ENCODE results near the gene RERE. TPM values are rescaled to one million over a fixed set of nuclear protein-coding genes. Genes with fewer than 3 reads are reported as not detected.
"Not testable (repeated sequence)": the region's sequence is repeated elsewhere in the genome, so short reads cannot be mapped to it uniquely, and the experiment has no call there.

Gene RERE
- polyA plus RNA-seq, 6 donors from 2014 or later, result 10.7 to 50.1 (median 22.3) TPM

DNA sequence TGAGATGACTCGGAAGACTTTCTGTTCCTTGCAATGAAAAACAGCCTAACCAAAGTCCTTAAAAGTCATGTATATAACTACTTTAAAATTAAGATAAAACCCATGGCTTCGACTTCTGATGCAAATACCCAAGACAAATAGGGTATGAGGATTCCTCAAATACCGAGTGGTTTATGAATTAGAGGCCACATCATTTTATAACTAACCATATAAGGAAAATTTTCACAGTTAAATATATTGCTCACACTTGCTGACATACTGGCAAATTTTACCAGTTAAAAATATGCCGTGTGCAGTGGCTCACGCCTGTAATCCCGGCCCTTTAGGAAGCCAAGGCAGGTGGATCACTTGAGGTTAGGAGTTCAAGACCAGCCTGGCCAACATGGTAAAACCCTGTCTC is 5.4 kb downstream of the RERE start:
- H3K9me3 Mint-ChIP-seq, result no peaks in the 10 kb centered on the region

GRCh38 chr1:8810987-8811386 is 6.5 kb downstream of the RERE start:
- Mint-ChIP-seq H3K4me3 (peak overlapping the region in 1 of 8 donors; percentile 10), H3K27ac (no peak overlapping the region), H3K36me3 (no peaks in the 10 kb centered on the region), H3K4me1 (peaks cover 40 to 51% (median 45%) of the 10 kb centered on the region in 3 donors), H3K27me3 (no peaks in the 10 kb centered on the region), H3K9me3 (no peaks in the 10 kb centered on the region)
- ATAC-seq (ENCODE audit: low read depth in 2 of 2) (no peak), DNase-seq (no peak)

More for the DNA sequence above, 5.4 kb downstream of the RERE start:
- no peaks in the 10 kb centered on the region for H3K27me3 Mint-ChIP-seq
- H3K4me3 Mint-ChIP-seq, result no peak overlapping the region
- ATAC-seq (ENCODE audit: low read depth in 2 of 2) (no peak), DNase-seq (no peak)
- peak overlapping the region in 1 of 6 donors; percentile 37 for H3K27ac Mint-ChIP-seq
- H3K36me3 Mint-ChIP-seq, result no peaks in the 10 kb centered on the region
- H3K4me1 Mint-ChIP-seq, result peaks cover 42 to 61% (median 53%) of the 10 kb centered on the region in 3 donors

GRCh38 chr1:8809342-8809736 is 8.1 kb downstream of the RERE start:
- Mint-ChIP-seq H3K9me3 (no peaks in the 10 kb centered on the region), H3K4me3 (no peak overlapping the region), H3K27ac (no peak overlapping the region), H3K27me3 (no peaks in the 10 kb centered on the region), H3K36me3 (no peaks in the 10 kb centered on the region), H3K4me1 (peaks cover 24 to 34% (median 30%) of the 10 kb centered on the region in 3 donors)
- DNase-seq (no peak), ATAC-seq (ENCODE audit: low read depth in 2 of 2) (no peak)

GRCh38 chr1:8807004-8807403 is 10.4 kb downstream of the RERE start:
- H3K27me3 Mint-ChIP-seq, result no peaks in the 10 kb centered on the region
- no peak overlapping the region for H3K4me3 Mint-ChIP-seq
- H3K4me1 Mint-ChIP-seq, result peaks cover 23 to 28% (median 26%) of the 10 kb centered on the region in 3 donors
- ATAC-seq (ENCODE audit: low read depth in 2 of 2) (no peak), DNase-seq (no peak)
- no peaks in the 10 kb centered on the region for H3K36me3 Mint-ChIP-seq
- H3K27ac Mint-ChIP-seq, result peak overlapping the region in 1 of 6 donors; percentile 60
- no peaks in the 10 kb centered on the region for H3K9me3 Mint-ChIP-seq

- DNase-seq (no peak), ATAC-seq (ENCODE audit: low read depth in 2 of 2) (no peak)
- H3K9me3 Mint-ChIP-seq, result no peaks in the 10 kb centered on the region
- no peaks in the 10 kb centered on the region for H3K27me3 Mint-ChIP-seq
- no peaks in the 10 kb centered on the region for H3K36me3 Mint-ChIP-seq
- peaks cover 9 to 14% (median 13%) of the 10 kb centered on the region in 3 donors for H3K4me1 Mint-ChIP-seq
- H3K27ac Mint-ChIP-seq, result no peak overlapping the region
- no peak overlapping the region for H3K4me3 Mint-ChIP-seq
These were observed 17.0 kb downstream of the RERE start for GRCh38 chr1:8800416-8800815.

- DNase-seq (no peak), ATAC-seq (ENCODE audit: low read depth in 2 of 2) (no peak)
- H3K27ac Mint-ChIP-seq, result peak overlapping the region in 2 of 6 donors; percentile 73 to 94
- peaks cover 8 to 14% (median 9%) of the 10 kb centered on the region in 3 donors for H3K4me1 Mint-ChIP-seq
- no peaks in the 10 kb centered on the region for H3K9me3 Mint-ChIP-seq
- no peaks in the 10 kb centered on the region for H3K36me3 Mint-ChIP-seq
- H3K4me3 Mint-ChIP-seq, result no peak overlapping the region
- H3K27me3 Mint-ChIP-seq, result no peaks in the 10 kb centered on the region
These were observed 20.2 kb downstream of the RERE start for GRCh38 chr1:8797216-8797615.

- no peaks in the 10 kb centered on the region for H3K9me3 Mint-ChIP-seq
- DNase-seq (no peak), ATAC-seq (ENCODE audit: low read depth in 2 of 2) (no peak)
- H3K4me3 Mint-ChIP-seq, result no peak overlapping the region
- no peaks in the 10 kb centered on the region for H3K27me3 Mint-ChIP-seq
- peaks cover 2 to 4% of the 10 kb centered on the region in 2 donors for H3K36me3 Mint-ChIP-seq
- peak overlapping the region in 4 of 6 donors; percentile 35 to 94 (median 56) for H3K27ac Mint-ChIP-seq
- peaks cover 7 to 12% (median 8%) of the 10 kb centered on the region in 3 donors for H3K4me1 Mint-ChIP-seq
These were observed 20.6 kb downstream of the RERE start for GRCh38 chr1:8796812-8797211.

- H3K27me3 Mint-ChIP-seq, result no peaks in the 10 kb centered on the region
- no peak for ATAC-seq (ENCODE audit: low read depth in 2 of 2)
- H3K36me3 Mint-ChIP-seq, result peaks cover 6 to 7% of the 10 kb centered on the region in 2 donors
- H3K4me1 Mint-ChIP-seq, result peaks cover 8 to 17% (median 8%) of the 10 kb centered on the region in 3 donors
- H3K4me3 Mint-ChIP-seq, result no peak overlapping the region
- no peaks in the 10 kb centered on the region for H3K9me3 Mint-ChIP-seq
- DNase-seq, result no peak
- peak overlapping the region in 1 of 6 donors; percentile 39 for H3K27ac Mint-ChIP-seq
These were observed 22.8 kb downstream of the RERE start for GRCh38 chr1:8794605-8795004.

- Mint-ChIP-seq H3K4me3 (no peak overlapping the region), H3K27me3 (no peaks in the 10 kb centered on the region), H3K4me1 (peaks cover 4 to 16% (median 10%) of the 10 kb centered on the region in 3 donors), H3K36me3 (peaks cover 7 to 8% of the 10 kb centered on the region in 2 donors), H3K27ac (peak overlapping the region in 1 of 6 donors; percentile 61), H3K9me3 (no peaks in the 10 kb centered on the region)
- DNase-seq (no peak), ATAC-seq (ENCODE audit: low read depth in 2 of 2) (no peak)
These were observed 25.6 kb downstream of the RERE start for GRCh38 chr1:8791819-8792218.

DNA sequence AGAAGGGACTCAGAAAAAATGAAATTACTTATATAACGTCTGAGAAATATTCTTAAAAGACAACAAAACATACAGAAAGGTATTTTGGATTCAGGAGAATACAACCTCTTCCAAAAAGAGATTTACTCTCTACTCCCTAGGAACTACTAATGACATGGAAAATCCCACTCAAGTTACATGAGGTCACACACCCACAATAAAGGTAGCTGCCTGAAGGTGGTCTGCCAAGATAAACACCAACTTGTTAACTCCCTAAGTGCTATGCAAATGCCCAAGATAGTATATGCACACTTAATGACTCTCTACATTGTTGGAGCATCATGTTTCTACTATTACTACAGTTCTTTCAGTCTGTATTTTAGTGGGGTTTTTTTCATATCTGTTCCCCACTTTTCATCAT is 26.5 kb downstream of the RERE start:
- Mint-ChIP-seq H3K27ac (peak overlapping the region in 1 of 6 donors; percentile 30), H3K36me3 (peaks cover 7 to 11% of the 10 kb centered on the region in 2 donors), H3K27me3 (no peaks in the 10 kb centered on the region), H3K4me3 (no peak overlapping the region), H3K9me3 (no peaks in the 10 kb centered on the region), H3K4me1 (peaks cover 4 to 11% (median 10%) of the 10 kb centered on the region in 3 donors)
- no peak for DNase-seq
- ATAC-seq (ENCODE audit: low read depth in 2 of 2), result no peak

DNA sequence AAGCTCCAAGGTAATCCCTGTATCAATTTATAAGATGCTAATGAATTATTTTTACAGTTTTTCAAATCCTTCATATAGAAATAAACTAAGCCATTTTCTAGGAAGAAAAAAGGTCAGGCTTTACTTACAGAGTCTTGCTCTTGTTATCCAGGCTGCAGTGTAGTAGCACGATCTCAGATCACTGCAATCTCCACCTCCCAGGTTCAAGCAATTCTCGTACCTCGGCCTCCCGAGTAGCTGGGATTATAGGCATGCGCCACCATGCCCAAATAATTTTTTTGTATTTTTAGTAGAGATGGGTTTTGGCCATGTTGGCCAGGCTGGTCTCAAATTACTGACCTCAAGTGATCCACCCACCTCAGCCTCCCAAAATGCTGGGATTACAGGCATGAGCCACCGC is 27.0 kb downstream of the RERE start:
- DNase-seq, result no peak
- Mint-ChIP-seq H3K4me3 (no peak overlapping the region), H3K9me3 (no peaks in the 10 kb centered on the region), H3K27ac (no peak overlapping the region), H3K27me3 (no peaks in the 10 kb centered on the region), H3K4me1 (peaks cover 9 to 13% (median 11%) of the 10 kb centered on the region in 3 donors), H3K36me3 (peaks cover 7 to 11% of the 10 kb centered on the region in 2 donors)
- ATAC-seq (ENCODE audit: low read depth in 2 of 2), result no peak

DNA sequence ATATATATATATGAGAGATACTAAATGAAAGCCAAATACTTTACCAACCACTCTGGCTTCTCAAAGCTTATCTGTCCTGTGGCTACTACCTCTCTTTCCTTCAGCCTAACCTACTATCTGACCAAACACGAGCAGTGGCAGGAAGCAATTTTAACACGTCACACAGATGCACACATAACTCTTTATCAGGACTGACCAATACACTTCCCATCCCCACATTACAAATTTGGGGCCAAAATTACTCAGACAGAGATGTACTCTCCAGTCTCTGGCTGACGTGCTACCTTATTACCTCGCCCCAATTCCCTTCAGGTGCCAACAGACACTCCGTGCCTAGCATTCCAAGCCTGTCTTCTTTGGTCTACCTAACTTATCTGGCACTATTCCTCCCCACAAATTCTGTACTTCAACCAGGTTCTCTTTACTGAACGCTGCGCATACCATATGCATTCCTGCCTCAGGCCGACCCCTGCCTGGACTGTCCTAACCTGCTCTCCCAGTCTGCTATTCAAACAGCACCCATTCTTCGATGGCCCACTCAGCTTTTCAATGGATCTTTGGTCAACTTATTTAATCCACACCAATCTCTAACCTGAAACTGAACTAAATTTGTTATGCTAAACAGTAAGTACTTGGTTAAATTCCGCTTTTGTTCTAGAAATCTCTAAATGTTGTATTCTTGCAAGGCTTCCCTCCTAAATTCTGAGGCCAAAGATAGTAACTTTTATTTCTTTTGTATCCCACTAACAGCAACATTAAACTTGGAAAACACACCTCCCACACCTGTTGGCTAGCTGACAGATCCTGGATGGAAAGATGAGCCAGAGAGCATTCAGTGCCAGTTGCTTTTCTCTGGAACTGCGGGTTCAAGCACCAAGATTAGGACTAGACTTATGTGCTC is 27.9 kb downstream of the RERE start:
- Mint-ChIP-seq H3K27me3 (no peaks in the 10 kb centered on the region), H3K27ac (peak overlapping the region in 1 of 6 donors; percentile 45)
- no peak for ATAC-seq (ENCODE audit: low read depth in 2 of 2)

DNA sequence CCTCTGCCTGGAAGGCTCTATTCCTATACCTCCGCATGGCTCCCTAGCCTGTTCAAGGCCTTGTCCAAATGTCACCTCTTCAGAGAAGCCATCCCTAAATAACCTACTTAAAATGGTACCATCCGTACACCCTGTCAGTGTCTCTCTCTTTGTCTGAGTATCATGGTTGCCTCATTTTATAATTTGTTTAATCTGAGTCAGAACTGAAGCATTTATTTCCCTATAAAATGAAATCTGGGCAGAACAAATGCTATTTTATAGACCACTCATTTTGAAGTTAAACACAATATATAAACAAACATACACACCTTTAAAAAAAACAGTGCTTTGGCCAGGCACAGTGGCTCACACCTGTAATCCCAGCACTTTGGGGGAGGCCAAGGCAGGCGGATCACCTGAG is 30.2 kb downstream of the RERE start:
- no peak for DNase-seq
- Mint-ChIP-seq H3K27ac (peak overlapping the region in 1 of 6 donors; percentile 64), H3K36me3 (peaks cover 7 to 11% of the 10 kb centered on the region in 2 donors), H3K4me1 (peaks cover 19 to 25% (median 22%) of the 10 kb centered on the region in 3 donors), H3K4me3 (no peak overlapping the region), H3K9me3 (no peaks in the 10 kb centered on the region), H3K27me3 (no peaks in the 10 kb centered on the region)
- no peak for ATAC-seq (ENCODE audit: low read depth in 2 of 2)

More for the DNA sequence above, 27.9 kb downstream of the RERE start:
- no peak for DNase-seq
- Mint-ChIP-seq H3K36me3 (peaks cover 7 to 11% of the 10 kb centered on the region in 2 donors), H3K9me3 (no peaks in the 10 kb centered on the region), H3K4me1 (peaks cover 13 to 20% (median 13%) of the 10 kb centered on the region in 3 donors), H3K4me3 (no peak overlapping the region)

DNA sequence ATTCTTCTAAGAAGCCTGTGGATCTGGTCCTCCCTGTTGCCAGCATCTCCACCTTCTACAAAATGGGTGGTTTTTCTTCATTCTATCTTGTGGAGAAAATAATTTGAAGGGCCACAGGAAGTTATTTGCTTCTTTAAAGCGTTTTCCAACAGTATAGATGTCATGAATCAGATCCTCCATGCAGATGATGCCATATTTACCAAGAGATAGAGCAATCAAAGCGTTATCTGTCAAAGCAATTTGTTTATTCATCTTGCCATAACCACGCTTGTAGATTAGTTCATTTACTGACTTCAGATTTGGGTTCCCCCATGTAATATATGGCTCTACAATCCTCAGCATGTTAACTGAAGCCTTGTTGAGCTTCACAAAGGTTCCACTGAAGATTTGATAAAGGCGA is 31.2 kb downstream of the RERE start:
- Mint-ChIP-seq H3K27ac (peak overlapping the region in 2 of 6 donors; percentile 62 to 87), H3K4me1 (peaks cover 24 to 33% (median 27%) of the 10 kb centered on the region in 3 donors)
- not testable (repeated sequence) for H3K27me3 Mint-ChIP-seq; ATAC-seq (ENCODE audit: low read depth in 2 of 2); H3K4me3 Mint-ChIP-seq; H3K36me3 Mint-ChIP-seq; DNase-seq; H3K9me3 Mint-ChIP-seq

Measured in naive B cell (primary cell).